HEK293T (cell line): ENCODE data around the gene BBC3.

ENCODE experiments used
- CTCF ChIA-PET: fragments of 350-600 bp; formaldehyde crosslinking; extraction: SDS; loops from one replicate; lab custom pipeline; 2021; ENCODE audit warnings: antibody characterized with exemption, inconsistent platforms; lab: Yijun Ruan, JAX
- POLR2A ChIA-PET: fragments of 350-600 bp; formaldehyde crosslinking; extraction: SDS; loops from one replicate; lab custom pipeline; 2020; ENCODE audit warnings: antibody characterized with exemption, inconsistent platforms; lab: Yijun Ruan, JAX
- DNase-seq: peaks from one replicate; pipeline ENCODE4 v3.0.0; 2012; ENCODE audit warnings: mixed read lengths; ENCODE audit errors: extremely low spot score
- ARNT ChIP-seq: fragments of 450-650 bp; IDR thresholded peaks from 2 replicates; pipeline ENCODE4 v1.6.1; 2017; ENCODE audit warnings: mild to moderate bottlenecking
- BHLHE40 ChIP-seq: fragments of 450-650 bp; IDR thresholded peaks from 2 replicates; pipeline ENCODE4 v1.6.1; 2016; ENCODE audit warnings: mild to moderate bottlenecking, moderate library complexity, borderline replicate concordance
- CTBP1 ChIP-seq: fragments of 450-650 bp; IDR thresholded peaks from 2 replicates; pipeline ENCODE4 v1.6.1; 2016; ENCODE audit warnings: borderline replicate concordance
- ELF4 ChIP-seq: fragments of 450-650 bp; IDR thresholded peaks from 2 replicates; pipeline ENCODE4 v1.6.1; 2017; ENCODE audit warnings: antibody characterized with exemption
- FOXA1 ChIP-seq: fragments of 450-650 bp; IDR thresholded peaks from 2 replicates; pipeline ENCODE4 v1.6.1; 2016; ENCODE audit warnings: mild to moderate bottlenecking
- FOXK2 ChIP-seq: fragments of 450-650 bp; IDR thresholded peaks from 2 replicates; pipeline ENCODE4 v1.6.1; 2016; ENCODE audit warnings: mild to moderate bottlenecking
- FOXM1 ChIP-seq: fragments of 450-650 bp; IDR thresholded peaks from 2 replicates; pipeline ENCODE4 v1.6.1; 2017; ENCODE audit warnings: mild to moderate bottlenecking, borderline replicate concordance
- HDGF ChIP-seq: fragments of 450-650 bp; IDR thresholded peaks from 2 replicates; pipeline ENCODE4 v1.6.1; 2017; ENCODE audit warnings: antibody characterized with exemption, borderline replicate concordance
- L3MBTL2 ChIP-seq: fragments of 450-650 bp; conservative IDR thresholded peaks from 2 replicates; pipeline ENCODE4 v1.6.1; 2016; ENCODE audit warnings: mild to moderate bottlenecking
- LEF1 ChIP-seq: fragments of 450-650 bp; IDR thresholded peaks from 2 replicates; pipeline ENCODE4 v1.6.1; 2017; ENCODE audit warnings: mild to moderate bottlenecking, borderline replicate concordance
- NFRKB ChIP-seq: fragments of 450-650 bp; IDR thresholded peaks from 2 replicates; pipeline ENCODE4 v1.6.1; 2016; ENCODE audit warnings: mild to moderate bottlenecking, moderate library complexity
- SP1 ChIP-seq: fragments of 450-650 bp; IDR thresholded peaks from 2 replicates; pipeline ENCODE4 v1.6.1; 2017
- SUZ12 ChIP-seq: fragments of 450-650 bp; IDR thresholded peaks from 2 replicates; pipeline ENCODE4 v1.6.1; 2016; ENCODE audit warnings: mild to moderate bottlenecking
- TARDBP ChIP-seq: fragments of 450-650 bp; IDR thresholded peaks from 2 replicates; pipeline ENCODE4 v1.6.1; 2016
- ZNF384 ChIP-seq: fragments of 450-650 bp; IDR thresholded peaks from 2 replicates; pipeline ENCODE4 v1.6.1; 2016
- TF ChIP-seq, protein P1 (sequence below): fragments of 450-650 bp; IDR thresholded peaks from 2 replicates; pipeline ENCODE4 v1.6.1; 2016

The BBC3 gene

GRCh38 chr19:47210180-47210490 is 20.9 kb downstream of the BBC3 start:
- CTCF ChIA-PET = interaction anchor here (0.6 to 7.3 kb wide), 9 partner anchors 9 to 190 kb away, joined by 3 to 108 read pairs (median 5); partner anchors contain the start of genes CCDC9 and NPAS1
- POLR2A ChIA-PET = interaction anchor here (0.6 to 3.3 kb wide), 5 partner anchors 10 to 46 kb away, joined by 3 to 37 read pairs (median 8); partner anchors contain the start of gene CCDC9
- no peak for DNase-seq
- no peak for TF ChIP-seq NFRKB
- TF ChIP-seq ARNT = no peak

- ChIA-PET POLR2A (interaction anchor here (1.9 to 3.3 kb wide), 4 partner anchors 11 to 47 kb away, joined by 5 to 37 read pairs (median 19); partner anchors contain the start of gene CCDC9), CTCF (interaction anchor here (0.6 to 7.3 kb wide), 6 partner anchors 8 to 43 kb away, joined by 3 to 108 read pairs (median 8); no protein-coding TSS in a partner anchor)
- TF ChIP-seq NFRKB = no peak
- no peak for TF ChIP-seq ZNF384
- no peak for TF ChIP-seq ELF4
- TF ChIP-seq LEF1 = no peak
- no peak for TF ChIP-seq FOXM1
- TF ChIP-seq L3MBTL2 = no peak
- no peak for TF ChIP-seq FOXK2
- TF ChIP-seq TARDBP = no peak
- TF ChIP-seq BHLHE40 = no peak
- DNase-seq = no peak
Measured at GRCh38 chr19:47209319-47210179, 21.4 kb downstream of the BBC3 start.

- ChIA-PET CTCF (no interaction called here), POLR2A (no interaction called here)
- TF ChIP-seq FOXK2 = no peak
- DNase-seq = no peak
Measured at GRCh38 chr19:47203254-47203653, 27.7 kb downstream of the BBC3 start.

- CTCF ChIA-PET = interaction anchor here (2.4 kb wide), 1 partner anchor 10 kb away, joined by 12 read pairs; no protein-coding TSS in a partner anchor
- POLR2A ChIA-PET = no interaction called here
- DNase-seq = no peak
- TF ChIP-seq, protein P1, sequence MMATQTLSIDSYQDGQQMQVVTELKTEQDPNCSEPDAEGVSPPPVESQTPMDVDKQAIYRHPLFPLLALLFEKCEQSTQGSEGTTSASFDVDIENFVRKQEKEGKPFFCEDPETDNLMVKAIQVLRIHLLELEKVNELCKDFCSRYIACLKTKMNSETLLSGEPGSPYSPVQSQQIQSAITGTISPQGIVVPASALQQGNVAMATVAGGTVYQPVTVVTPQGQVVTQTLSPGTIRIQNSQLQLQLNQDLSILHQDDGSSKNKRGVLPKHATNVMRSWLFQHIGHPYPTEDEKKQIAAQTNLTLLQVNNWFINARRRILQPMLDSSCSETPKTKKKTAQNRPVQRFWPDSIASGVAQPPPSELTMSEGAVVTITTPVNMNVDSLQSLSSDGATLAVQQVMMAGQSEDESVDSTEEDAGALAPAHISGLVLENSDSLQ = no peak
- TF ChIP-seq FOXK2 = no peak
- no peak for TF ChIP-seq FOXA1
- TF ChIP-seq BHLHE40 = no peak
- TF ChIP-seq NFRKB = no peak
- no peak for TF ChIP-seq LEF1
- TF ChIP-seq SP1 = no peak
- no peak for TF ChIP-seq L3MBTL2
- no peak for TF ChIP-seq SUZ12
- TF ChIP-seq ARNT = no peak
- TF ChIP-seq ELF4 = no peak
- no peak for TF ChIP-seq HDGF
- no peak for TF ChIP-seq TARDBP
- TF ChIP-seq ZNF384 = no peak
- no peak for TF ChIP-seq CTBP1
- TF ChIP-seq FOXM1 = no peak
Measured at GRCh38 chr19:47200530-47200929, 30.5 kb downstream of the BBC3 start.

GRCh38 chr19:47197141-47197540 is 33.9 kb downstream of the BBC3 start:
- DNase-seq = no peak
- ChIA-PET CTCF (interaction anchor here (0.5 kb wide), 1 partner anchor 10 kb away, joined by 3 read pairs; no protein-coding TSS in a partner anchor), POLR2A (no interaction called here)
- TF ChIP-seq FOXA1 (no peak), SUZ12 (no peak), TARDBP (no peak), NFRKB (no peak), ARNT (no peak), HDGF (no peak)

DNA sequence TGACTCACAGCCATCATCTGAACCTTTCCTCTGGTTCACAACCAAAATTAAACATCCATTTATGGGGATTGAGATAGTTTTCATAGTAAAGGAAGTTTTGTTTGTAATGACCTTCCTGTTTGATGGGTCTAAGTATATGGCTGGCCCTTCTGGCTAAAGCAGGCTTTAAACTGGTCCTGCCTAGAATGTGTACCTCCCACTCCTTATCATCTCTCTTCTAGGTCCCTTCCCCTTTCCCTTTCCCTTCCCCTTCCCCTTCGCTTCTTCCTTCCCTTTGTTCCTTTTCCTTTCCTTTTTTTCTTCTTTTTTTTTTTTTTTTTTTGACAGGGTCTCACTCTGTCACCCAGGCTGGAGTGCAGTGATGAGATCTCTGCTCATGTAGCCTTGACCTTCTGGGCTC is 35.6 kb downstream of the BBC3 start:
- CTCF ChIA-PET = interaction anchor here (0.6 kb wide), 1 partner anchor 15 kb away, joined by 3 read pairs; no protein-coding TSS in a partner anchor
- TF ChIP-seq ZNF384 (no peak), ARNT (no peak), FOXM1 (no peak), HDGF (no peak), CTBP1 (no peak), SUZ12 (no peak), FOXA1 (no peak), ELF4 (no peak), LEF1 (no peak), TARDBP (no peak), BHLHE40 (no peak), SP1 (no peak), FOXK2 (no peak), NFRKB (no peak), L3MBTL2 (no peak)
- TF ChIP-seq, protein P1 = no peak
- no peak for DNase-seq
- POLR2A ChIA-PET = no interaction called here

DNA sequence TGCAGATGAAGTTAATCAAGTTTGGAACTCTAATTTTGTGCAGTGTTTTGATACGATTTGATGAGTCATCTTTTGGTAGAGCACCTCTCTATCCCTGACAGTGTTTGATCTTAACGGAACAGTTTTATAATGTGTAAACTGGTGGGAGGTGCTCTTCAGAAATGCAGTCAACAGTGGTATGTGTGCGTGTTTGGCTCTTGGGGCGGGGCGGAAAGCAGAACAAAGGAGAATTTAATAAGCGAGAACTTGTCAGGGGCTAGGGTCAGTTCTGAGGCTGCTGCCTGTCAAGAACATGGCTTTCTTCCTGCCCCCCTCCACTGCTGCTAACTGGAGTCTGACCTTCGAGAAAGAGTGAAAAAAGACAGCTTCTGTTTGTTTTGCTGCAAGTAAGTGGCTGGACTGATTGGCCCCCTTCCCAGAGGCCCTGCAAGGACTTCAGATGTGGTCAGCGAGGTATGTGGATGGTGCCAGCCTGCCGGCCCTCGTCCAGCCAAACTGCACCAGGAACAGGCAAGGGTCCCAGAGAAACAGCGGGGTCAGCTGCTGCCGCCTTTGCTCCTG is 40.8 kb downstream of the BBC3 start:
- POLR2A ChIA-PET = no interaction called here
- TF ChIP-seq SP1 = no peak
- TF ChIP-seq SUZ12 = no peak
- TF ChIP-seq LEF1 = no peak
- TF ChIP-seq FOXK2 = no peak
- no peak for TF ChIP-seq HDGF
- no peak for TF ChIP-seq CTBP1
- no peak for TF ChIP-seq NFRKB
- no peak for TF ChIP-seq TARDBP
- no peak for TF ChIP-seq FOXA1
- TF ChIP-seq, protein P1 = no peak
- no peak for TF ChIP-seq ARNT
- no peak for TF ChIP-seq ELF4
- no peak for DNase-seq
- CTCF ChIA-PET = interaction anchor here (0.6 kb wide), 1 partner anchor 54 kb away, joined by 3 read pairs; no protein-coding TSS in a partner anchor
